CD4-positive, alpha-beta T cell treated with Interleukin-4 for 4 hours (primary cell): ENCODE results near the gene VEGFC.

Source experiments
- DNase-seq: peaks from one replicate; pipeline ENCODE4 v3.0.0-alpha.2; 2020

VEGFC gene

GRCh38 chr4:176671532-176671931 is 121.2 kb downstream of the VEGFC start:
- no peak for DNase-seq

- DNase-seq: no peak
Measured at GRCh38 chr4:176668324-176668723, 124.4 kb downstream of the VEGFC start.

GRCh38 chr4:176664964-176665363 is 127.8 kb downstream of the VEGFC start:
- no peak for DNase-seq

- no peak for DNase-seq
Measured at GRCh38 chr4:176660561-176660960, 132.2 kb downstream of the VEGFC start.

- no peak for DNase-seq
Measured at GRCh38 chr4:176656108-176656507, 136.6 kb downstream of the VEGFC start.

GRCh38 chr4:176654565-176655216 is 138.0 kb downstream of the VEGFC start:
- no peak for DNase-seq

DNA sequence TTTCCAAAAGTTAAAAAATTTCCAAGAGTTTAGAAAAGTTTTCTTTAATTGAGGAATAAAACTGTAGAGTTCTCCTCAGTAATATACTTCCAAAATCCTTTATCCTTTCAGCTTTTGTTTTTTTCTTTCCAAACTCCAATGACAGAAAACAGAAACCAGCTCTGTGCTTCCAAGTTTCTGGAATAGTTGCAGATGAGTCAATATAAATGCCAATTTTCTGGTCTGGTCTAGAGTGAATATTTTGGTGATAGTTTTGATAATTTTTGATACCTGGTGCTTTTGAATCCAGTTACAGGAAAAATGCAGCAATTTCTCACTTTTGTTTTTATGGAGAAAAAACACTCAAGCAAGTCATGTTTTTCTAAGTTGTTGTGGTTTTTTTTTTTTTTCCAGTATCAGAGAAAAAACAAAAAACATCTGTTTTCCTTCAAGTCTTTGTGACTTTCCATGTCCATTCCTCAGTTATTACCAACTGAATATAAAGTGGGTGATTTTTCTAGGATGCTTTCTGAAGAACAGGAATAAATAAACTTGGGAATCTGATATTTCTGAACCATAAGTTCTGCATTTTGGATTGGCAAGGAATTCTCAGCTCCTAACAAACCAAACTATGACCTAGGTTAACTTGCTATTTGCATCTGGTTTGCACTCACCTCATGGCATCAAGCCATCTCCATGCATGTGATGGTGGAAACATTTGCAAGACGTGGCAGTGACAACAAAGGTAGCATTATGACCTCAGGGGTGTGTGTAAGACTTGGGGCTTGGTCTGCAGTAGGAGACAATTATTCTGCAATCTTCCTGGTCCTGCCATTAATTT is 139.1 kb downstream of the VEGFC start:
- no peak for DNase-seq

GRCh38 chr4:176646311-176646710 is 146.4 kb downstream of the VEGFC start:
- DNase-seq: no peak

DNA sequence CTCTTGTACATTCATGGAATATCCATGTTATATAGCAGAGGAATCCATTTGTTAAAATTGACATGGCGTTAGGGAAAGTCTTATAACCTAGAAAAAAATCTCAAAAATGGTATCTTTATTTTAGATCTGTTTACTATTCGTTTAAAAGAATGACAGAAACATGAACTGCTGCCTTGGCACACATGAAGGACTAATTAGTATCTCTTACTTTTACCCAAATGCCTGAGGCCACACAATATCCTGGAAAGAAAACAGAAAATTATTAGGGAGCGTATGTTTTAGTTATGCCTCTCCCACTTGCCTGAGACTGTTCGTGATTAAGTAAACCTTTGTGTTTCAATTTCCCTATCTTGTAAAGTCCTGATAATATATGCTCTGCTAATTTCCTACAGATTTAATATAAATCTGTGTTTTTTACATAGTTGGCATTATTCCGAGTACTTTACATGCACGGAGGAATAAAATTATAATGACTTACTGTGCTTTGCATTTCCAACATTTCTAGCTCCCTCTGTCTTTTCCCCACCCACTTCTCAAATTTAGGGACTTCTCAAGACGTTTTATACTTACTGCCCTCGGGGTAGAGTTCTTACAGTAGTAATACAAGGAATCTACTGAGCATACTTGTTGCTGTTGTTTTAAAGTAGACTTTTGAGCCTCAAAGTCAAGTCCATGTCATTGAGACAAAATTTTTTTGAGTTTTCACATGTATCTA is 147.3 kb downstream of the VEGFC start:
- no peak for DNase-seq

- DNase-seq: no peak
Measured at GRCh38 chr4:176642472-176642871, 150.2 kb downstream of the VEGFC start.

DNA sequence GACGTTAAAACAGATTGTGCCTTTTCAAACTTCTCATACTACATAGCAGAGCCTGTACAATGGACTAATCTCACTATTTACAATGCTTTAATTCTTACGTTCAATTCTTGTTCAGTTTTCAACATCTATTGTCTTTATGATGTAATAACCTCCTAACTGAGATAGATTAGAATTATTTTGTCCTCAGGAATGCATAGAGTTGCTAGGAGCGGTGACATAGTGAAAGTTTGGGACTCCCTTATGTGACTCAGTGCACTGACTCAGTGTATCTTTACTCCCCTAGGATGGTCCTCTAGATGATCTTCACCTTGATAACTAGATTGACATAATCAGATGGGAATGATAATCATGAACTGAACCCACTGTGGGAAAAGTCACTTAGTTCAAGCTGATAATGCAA is 151.5 kb downstream of the VEGFC start:
- no peak for DNase-seq

DNA sequence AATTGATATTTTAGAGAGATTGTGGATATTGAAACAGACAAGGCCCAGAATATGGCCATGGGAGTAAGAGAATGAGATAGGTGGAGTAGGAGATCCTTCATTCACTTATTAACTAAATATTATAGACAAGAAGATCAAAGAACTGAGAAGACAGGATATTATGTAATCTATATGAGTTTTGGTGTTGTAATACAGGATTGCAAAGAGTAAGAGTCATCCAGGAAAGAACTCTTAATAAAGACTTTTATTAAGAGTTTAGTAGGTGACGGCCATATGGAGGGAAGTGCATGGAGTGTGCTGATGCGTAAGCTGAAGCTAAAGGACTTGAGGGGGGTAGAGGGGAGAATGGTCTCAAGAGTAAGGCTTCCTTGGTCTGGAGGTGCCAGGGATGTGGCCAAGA is 153.7 kb downstream of the VEGFC start:
- DNase-seq: no peak

DNA sequence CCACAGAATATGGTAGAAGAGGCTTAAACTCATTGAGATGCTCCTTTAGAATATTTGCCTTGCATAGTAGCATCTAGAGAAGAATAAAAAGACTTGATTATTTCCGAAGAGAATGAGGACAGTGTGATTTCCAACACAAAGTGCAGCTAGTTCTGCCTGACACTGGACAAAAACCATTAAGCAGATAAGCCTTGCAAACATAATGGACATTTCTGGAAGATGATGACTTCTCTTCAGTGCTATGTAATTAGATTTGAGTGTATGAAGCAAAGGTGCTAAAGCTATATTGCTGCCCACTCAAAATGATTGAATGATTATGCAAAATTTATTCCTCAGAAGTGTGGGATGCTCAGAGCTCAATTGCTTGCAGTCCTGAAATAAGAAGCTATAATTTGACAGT is 156.4 kb downstream of the VEGFC start:
- DNase-seq: no peak

GRCh38 chr4:176635372-176636261 is 157.1 kb downstream of the VEGFC start:
- DNase-seq: no peak
